CD14-positive monocyte (primary cell): Measurements from ENCODE around the gene BCAR3. TPM values are rescaled to one million over a fixed set of nuclear protein-coding genes. Genes with fewer than 3 reads are reported as not detected.

Experiments
- DNase-seq, 3 donors: peaks; one replicate each; pipeline ENCODE4 v3.0.0-alpha.2; 2011 to 2022
- H2AFZ ChIP-seq: 2 replicates; pipeline ENCODE4 v1.6.0; 2012; ENCODE audit warnings: mild to moderate bottlenecking, low read depth, low read length, inconsistent platforms; ENCODE audit not compliant: insufficient read depth, poor library complexity, severe bottlenecking
- H3K27ac ChIP-seq, 2 donors: 1 replicate in 1 of 2; 2 replicates in 1 of 2; pipeline ENCODE4 v1.5.1; 2012 to 2013; ENCODE audit warnings: low read length in 2 of 2, control low read depth in 1 of 2, inconsistent platforms in 1 of 2, low read depth in 1 of 2, mild to moderate bottlenecking in 1 of 2
- H3K27me3 ChIP-seq, 2 donors: one replicate each; pipeline versions ENCODE4 v1.6.0 to v1.6.1; 2011 to 2013; ENCODE audit warnings: low read length in 2 of 2; ENCODE audit not compliant: control insufficient read depth in 2 of 2, insufficient read depth in 2 of 2
- H3K36me3 ChIP-seq, 2 donors: replicated peaks in 1 of 2; 1 replicate in 1 of 2; 2 replicates in 1 of 2; pipeline versions ENCODE4 v1.5.1 to v1.6.1; 2012 to 2013; ENCODE audit warnings: low read length in 2 of 2, control low read depth in 1 of 2, inconsistent platforms in 1 of 2, mild to moderate bottlenecking in 1 of 2; ENCODE audit not compliant: insufficient read depth in 2 of 2, control insufficient read depth in 1 of 2
- H3K4me1 ChIP-seq, 2 donors: 1 replicate in 1 of 2; 2 replicates in 1 of 2; pipeline versions ENCODE4 v1.5.1 to v1.6.1; 2012 to 2013; ENCODE audit warnings: low read length in 2 of 2, control low read depth in 1 of 2, inconsistent platforms in 1 of 2, mild to moderate bottlenecking in 1 of 2, moderate library complexity in 1 of 2; ENCODE audit not compliant: insufficient read depth in 2 of 2, control insufficient read depth in 1 of 2
- H3K4me2 ChIP-seq: replicated peaks from 2 replicates; pipeline ENCODE3; 2012; ENCODE audit warnings: low read length, moderate library complexity, mild to moderate bottlenecking; ENCODE audit not compliant: poor library complexity, severe bottlenecking; ENCODE audit errors: extremely low read depth
- H3K4me3 ChIP-seq, 3 experiments: fragments of 200-600 bp in 1 of 3; sonication (generic) in 1 of 3; replicated peaks in 1 of 3; 1 replicate in 2 of 3; 2 replicates in 1 of 3; pipeline ENCODE4 v1.5.1; 2011 to 2013; ENCODE audit warnings: low read length in 3 of 3, mild to moderate bottlenecking in 3 of 3, control low read depth in 2 of 3, low read depth in 2 of 3, inconsistent platforms in 1 of 3, moderate library complexity in 1 of 3
- H3K79me2 ChIP-seq: 2 replicates; pipeline ENCODE4 v1.6.0; 2012; ENCODE audit warnings: mild to moderate bottlenecking, control low read depth, inconsistent platforms, low read length, moderate library complexity; ENCODE audit not compliant: insufficient read depth
- H3K9ac ChIP-seq: 2 replicates; pipeline ENCODE4 v1.6.0; 2017; ENCODE audit warnings: low read length, mild to moderate bottlenecking; ENCODE audit not compliant: insufficient read depth, poor library complexity, severe bottlenecking
- H3K9me3 ChIP-seq, 2 donors: replicated peaks in 1 of 2; 1 replicate in 1 of 2; 2 replicates in 1 of 2; pipeline versions ENCODE4 v1.5.1 to v1.6.1; 2012 to 2013; ENCODE audit warnings: low read length in 2 of 2, control low read depth in 1 of 2; ENCODE audit not compliant: control insufficient read depth in 1 of 2, insufficient read depth in 1 of 2
- H4K20me1 ChIP-seq: 2 replicates; pipeline ENCODE4 v1.6.0; 2012; ENCODE audit warnings: mild to moderate bottlenecking, low read length, control low read depth, moderate library complexity; ENCODE audit not compliant: insufficient read depth
- H3K27ac Mint-ChIP-seq, 7 donors: one replicate each; pipeline ENCODE4 v1.8.0; 2020; ENCODE audit warnings: mild to moderate bottlenecking in 7 of 7, mixed read lengths in 7 of 7, moderate library complexity in 6 of 7, inconsistent platforms in 2 of 7
- H3K27me3 Mint-ChIP-seq, 3 donors: one replicate each; pipeline ENCODE4 v1.8.0; 2021 to 2022; ENCODE audit warnings: low read depth in 3 of 3, mild to moderate bottlenecking in 3 of 3, mixed read lengths in 3 of 3, moderate library complexity in 3 of 3, inconsistent platforms in 1 of 3
- H3K36me3 Mint-ChIP-seq, 2 donors: one replicate each; pipeline ENCODE4 v1.8.0; 2020; ENCODE audit warnings: mixed read lengths in 2 of 2, inconsistent platforms in 1 of 2, mild to moderate bottlenecking in 1 of 2
- H3K4me1 Mint-ChIP-seq: one replicate; pipeline ENCODE4 v1.8.0; 2020; ENCODE audit warnings: mild to moderate bottlenecking, mixed read lengths
- H3K4me3 Mint-ChIP-seq, 2 donors: one replicate each; pipeline ENCODE4 v1.8.0; 2020; ENCODE audit warnings: mild to moderate bottlenecking in 2 of 2, mixed read lengths in 2 of 2, moderate library complexity in 1 of 2
- H3K9me3 Mint-ChIP-seq, 7 donors: one replicate each; pipeline ENCODE4 v1.8.0; 2020 to 2022; ENCODE audit warnings: mixed read lengths in 7 of 7, mild to moderate bottlenecking in 6 of 7, moderate library complexity in 6 of 7, inconsistent platforms in 2 of 7
- WGBS: methylation state at CpG from one replicate; pipeline ENCODE4 v1.1.5; 2013; ENCODE audit warnings: missing lambda C conversion rate; ENCODE audit not compliant: insufficient coverage; 5-methylcytosine and 5-hydroxymethylcytosine counted together
- intact Hi-C, 2 donors: fragments of 100-400 bp; cut with micrococcal nuclease; formaldehyde crosslinking; loops; one replicate each; pipeline versions ENCODE4 v1.15.0 to v1.15.1; 2023
- polyA plus RNA-seq, 3 donors: library from polyadenylated mRNA; depleted of rRNA in 1 of 3; unstranded in 2 of 3; stranded (reverse) in 1 of 3; fragments of 300-500 nt in 2 of 3; fragments of >200 nt in 1 of 3; fragmentation: Illumina TruSeq in 2 of 3; gene quantifications; 1 replicate in 2 of 3; 2 replicates in 1 of 3; pipeline ENCODE4 v1.2.3, GENCODE V29; 2012 to 2021
- TF ChIP-seq, protein P1 (sequence below): fragments of 200-600 bp; IDR thresholded peaks from one replicate; pipeline ENCODE4 v1.8.0; 2022; ENCODE audit warnings: antibody characterized with exemption, mild to moderate bottlenecking

Gene BCAR3
- polyA plus RNA-seq, 3 donors: 0.05 to 0.41 TPM; not detected in 1

DNA sequence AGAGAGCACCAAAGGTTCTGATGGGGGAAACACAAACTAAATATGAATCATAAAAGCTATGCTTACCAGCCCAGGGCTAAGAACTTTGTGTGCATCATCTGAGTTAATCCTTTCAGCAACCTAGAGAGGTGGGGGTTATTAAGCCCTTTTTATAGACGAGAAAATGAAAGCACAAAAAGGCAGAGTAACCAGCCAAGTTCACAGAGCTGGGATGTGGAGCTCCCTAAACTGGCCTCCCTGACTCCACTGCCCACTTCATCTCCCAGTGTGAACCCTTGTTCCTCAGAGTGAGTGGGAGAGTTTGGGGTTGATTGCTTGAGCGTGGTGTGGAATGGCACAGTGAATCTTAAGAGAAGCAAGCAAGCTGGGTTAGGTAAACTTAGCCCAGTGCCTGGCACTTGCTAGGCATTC, 10.8 kb upstream of the BCAR3 start:
- no peaks in the 10 kb centered on the region for H3K79me2 ChIP-seq
- Mint-ChIP-seq H3K36me3 (no peaks in the 10 kb centered on the region), H3K4me1 (peaks cover 17% of the 10 kb centered on the region), H3K27ac (peak overlapping the region in 4 of 7 donors; percentile 40 to 86 (median 66)), H3K9me3 (no peaks in the 10 kb centered on the region), H3K27me3 (peaks cover under 1 to 2% (median 2%) of the 10 kb centered on the region in 3 donors), H3K4me3 (no peak overlapping the region)
- no peak overlapping the region for H3K9ac ChIP-seq
- no peak overlapping the region for H3K27ac ChIP-seq
- H3K4me1 ChIP-seq: peaks cover 31 to 34% of the 10 kb centered on the region in 2 donors
- no peaks in the 10 kb centered on the region for H3K9me3 ChIP-seq
- DNase-seq: no peak
- intact Hi-C loops: loop anchor here in 1 of 2 donors (5.0 kb wide), 1 partner anchor 155 kb away; no protein-coding TSS in a partner anchor
- WGBS: 100% methylated on average over 1 of the region's 2 CpGs
- no peaks in the 10 kb centered on the region for H3K27me3 ChIP-seq
- no peaks in the 10 kb centered on the region for H4K20me1 ChIP-seq
- no peak overlapping the region for H3K4me2 ChIP-seq
- TF ChIP-seq, protein P1, sequence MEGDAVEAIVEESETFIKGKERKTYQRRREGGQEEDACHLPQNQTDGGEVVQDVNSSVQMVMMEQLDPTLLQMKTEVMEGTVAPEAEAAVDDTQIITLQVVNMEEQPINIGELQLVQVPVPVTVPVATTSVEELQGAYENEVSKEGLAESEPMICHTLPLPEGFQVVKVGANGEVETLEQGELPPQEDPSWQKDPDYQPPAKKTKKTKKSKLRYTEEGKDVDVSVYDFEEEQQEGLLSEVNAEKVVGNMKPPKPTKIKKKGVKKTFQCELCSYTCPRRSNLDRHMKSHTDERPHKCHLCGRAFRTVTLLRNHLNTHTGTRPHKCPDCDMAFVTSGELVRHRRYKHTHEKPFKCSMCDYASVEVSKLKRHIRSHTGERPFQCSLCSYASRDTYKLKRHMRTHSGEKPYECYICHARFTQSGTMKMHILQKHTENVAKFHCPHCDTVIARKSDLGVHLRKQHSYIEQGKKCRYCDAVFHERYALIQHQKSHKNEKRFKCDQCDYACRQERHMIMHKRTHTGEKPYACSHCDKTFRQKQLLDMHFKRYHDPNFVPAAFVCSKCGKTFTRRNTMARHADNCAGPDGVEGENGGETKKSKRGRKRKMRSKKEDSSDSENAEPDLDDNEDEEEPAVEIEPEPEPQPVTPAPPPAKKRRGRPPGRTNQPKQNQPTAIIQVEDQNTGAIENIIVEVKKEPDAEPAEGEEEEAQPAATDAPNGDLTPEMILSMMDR: no peak
- no peaks in the 10 kb centered on the region for H3K36me3 ChIP-seq
- no peak overlapping the region for H3K4me3 ChIP-seq
- H2AFZ ChIP-seq: no peak overlapping the region

- no peak overlapping the region for H3K4me3 Mint-ChIP-seq
Observed at GRCh38 chr1:93692026-93692425, 10.4 kb upstream of the BCAR3 start.

More at GRCh38 chr1:93692026-93692425, 10.4 kb upstream of the BCAR3 start:
- Histone ChIP-seq H3K79me2 (no peaks in the 10 kb centered on the region), H3K4me1 (peaks cover 31 to 34% of the 10 kb centered on the region in 2 donors), H2AFZ (no peak overlapping the region), H3K27ac (no peak overlapping the region), H3K4me3 (no peak overlapping the region), H3K9me3 (no peaks in the 10 kb centered on the region), H3K4me2 (no peak overlapping the region), H3K9ac (no peak overlapping the region), H4K20me1 (no peaks in the 10 kb centered on the region), H3K27me3 (no peaks in the 10 kb centered on the region), H3K36me3 (no peaks in the 10 kb centered on the region)
- TF ChIP-seq, protein P1: no peak
- peaks cover 0 to 3% (median 2%) of the 10 kb centered on the region in 3 donors for H3K27me3 Mint-ChIP-seq
- H3K9me3 Mint-ChIP-seq: peaks cover 0 to 2% (median 0%) of the 10 kb centered on the region in 7 donors
- intact Hi-C loops: loop anchor here in 1 of 2 donors (5.0 kb wide), 1 partner anchor 155 kb away; no protein-coding TSS in a partner anchor
- peaks cover 17% of the 10 kb centered on the region for H3K4me1 Mint-ChIP-seq
- H3K27ac Mint-ChIP-seq: peak overlapping the region in 1 of 7 donors; percentile 86
- DNase-seq: no peak
- H3K36me3 Mint-ChIP-seq: no peaks in the 10 kb centered on the region
- WGBS: 6% methylated on average over 3 of the region's 4 CpGs
